ENCODE results near the gene ZBTB32.

The ZBTB32 gene

GRCh38 chr19:35738887-35739229 lies 34.5 kb downstream of the ZBTB32 start:
- DNase-seq: no peak

GRCh38 chr19:35739275-35740107 lies 35.1 kb downstream of the ZBTB32 start:
- no peak for DNase-seq

- no peak for DNase-seq
Measured at GRCh38 chr19:35740108-35740422, 35.7 kb downstream of the ZBTB32 start.

- peak; percentile 87 for DNase-seq
Measured at GRCh38 chr19:35740423-35741202, 36.3 kb downstream of the ZBTB32 start.

- no peak for DNase-seq
Measured at GRCh38 chr19:35741203-35741515, 36.8 kb downstream of the ZBTB32 start.

GRCh38 chr19:35742121-35742724 lies 37.9 kb downstream of the ZBTB32 start, which contains the start of gene IGFLR1:
Gene IGFLR1 (minus strand): TSS chr19:35742452. CDS start chr19:35741180, 1,272 bp downstream.
- DNase-seq: no peak

GRCh38 chr19:35743640-35744429 lies 39.5 kb downstream of the ZBTB32 start:
- no peak for DNase-seq

GRCh38 chr19:35744430-35745327 lies 40.3 kb downstream of the ZBTB32 start:
- DNase-seq: peak; percentile 94

GRCh38 chr19:35745328-35746086 lies 41.1 kb downstream of the ZBTB32 start, which contains the start of the genes PSENEN and U2AF1L4:
Gene PSENEN (plus strand): TSS chr19:35745651. CDS start chr19:35745931, 280 bp downstream.
Gene U2AF1L4 (minus strand): TSS chr19:35745418. CDS start chr19:35745391, 27 bp downstream.
- DNase-seq: peak; percentile 94

- DNase-seq: no peak
Measured at GRCh38 chr19:35746087-35746462, 41.7 kb downstream of the ZBTB32 start.

- no peak for DNase-seq
Measured at GRCh38 chr19:35746531-35746930, 42.2 kb downstream of the ZBTB32 start.

- DNase-seq: peak; percentile 94
Measured at GRCh38 chr19:35748106-35749020, 44.0 kb downstream of the ZBTB32 start, which contains the start of gene LIN37. Gene LIN37 (plus strand): TSS chr19:35748576. CDS start chr19:35748725, 149 bp downstream.

GRCh38 chr19:35750167-35750566 lies 45.8 kb downstream of the ZBTB32 start:
- DNase-seq: no peak

- DNase-seq: no peak
Measured at GRCh38 chr19:35751839-35752745, 47.7 kb downstream of the ZBTB32 start.

GRCh38 chr19:35752746-35753350 lies 48.5 kb downstream of the ZBTB32 start:
- no peak for DNase-seq

GRCh38 chr19:35753634-35754369 lies 49.4 kb downstream of the ZBTB32 start:
- DNase-seq: no peak

- DNase-seq: no peak
Measured at GRCh38 chr19:35754370-35755130, 50.2 kb downstream of the ZBTB32 start.

Measured in NCI-H1048 (cell line).